GM19193 (cell line): Measurements from ENCODE around the gene ACAA2.

Experiments used
- POLR2A ChIP-seq: IDR thresholded peaks from 4 replicates; pipeline ENCODE4 v1.6.1; 2011; ENCODE audit not compliant: insufficient read depth, insufficient read length; ENCODE audit errors: extremely low read depth

Gene ACAA2

GRCh38 chr18:49762191-49763077, 50.9 kb downstream of the ACAA2 start:
- no peak for TF ChIP-seq POLR2A

DNA sequence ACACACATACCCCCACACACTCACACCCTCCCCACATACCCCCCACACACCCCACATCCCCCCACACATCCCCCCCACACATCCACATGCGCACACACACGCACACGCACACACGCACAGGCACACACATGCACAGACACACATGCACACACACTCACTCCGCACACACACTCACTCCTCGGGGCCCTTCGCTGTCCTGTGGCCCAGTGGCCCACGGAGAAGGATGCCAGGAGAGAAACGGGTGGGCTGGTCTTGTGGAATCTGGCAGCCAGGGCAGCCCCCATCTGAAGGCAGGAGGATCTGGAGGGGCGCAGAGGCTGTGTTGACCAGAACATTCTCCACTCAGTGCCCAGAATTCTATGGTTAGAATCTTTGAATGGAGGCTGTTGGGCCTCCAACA, 51.6 kb downstream of the ACAA2 start:
- no peak for TF ChIP-seq POLR2A

DNA sequence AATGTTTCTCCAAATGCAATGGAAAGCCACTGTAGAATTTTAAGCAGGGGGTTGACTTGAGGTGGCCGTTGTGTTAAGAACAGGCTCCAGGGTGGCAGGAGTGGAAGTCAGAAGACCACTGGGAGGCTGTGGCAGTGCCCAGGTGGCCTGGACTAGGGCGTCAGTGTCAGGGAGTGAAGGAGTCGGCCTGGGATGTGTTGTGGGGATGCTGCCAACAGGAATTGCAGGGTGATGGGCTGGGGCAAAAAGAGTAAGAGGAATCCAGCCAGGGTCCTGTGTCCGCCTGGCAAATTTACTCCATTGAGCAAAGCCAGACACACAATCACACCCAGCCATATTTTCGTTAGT, 55.1 kb downstream of the ACAA2 start:
- no peak for TF ChIP-seq POLR2A

DNA sequence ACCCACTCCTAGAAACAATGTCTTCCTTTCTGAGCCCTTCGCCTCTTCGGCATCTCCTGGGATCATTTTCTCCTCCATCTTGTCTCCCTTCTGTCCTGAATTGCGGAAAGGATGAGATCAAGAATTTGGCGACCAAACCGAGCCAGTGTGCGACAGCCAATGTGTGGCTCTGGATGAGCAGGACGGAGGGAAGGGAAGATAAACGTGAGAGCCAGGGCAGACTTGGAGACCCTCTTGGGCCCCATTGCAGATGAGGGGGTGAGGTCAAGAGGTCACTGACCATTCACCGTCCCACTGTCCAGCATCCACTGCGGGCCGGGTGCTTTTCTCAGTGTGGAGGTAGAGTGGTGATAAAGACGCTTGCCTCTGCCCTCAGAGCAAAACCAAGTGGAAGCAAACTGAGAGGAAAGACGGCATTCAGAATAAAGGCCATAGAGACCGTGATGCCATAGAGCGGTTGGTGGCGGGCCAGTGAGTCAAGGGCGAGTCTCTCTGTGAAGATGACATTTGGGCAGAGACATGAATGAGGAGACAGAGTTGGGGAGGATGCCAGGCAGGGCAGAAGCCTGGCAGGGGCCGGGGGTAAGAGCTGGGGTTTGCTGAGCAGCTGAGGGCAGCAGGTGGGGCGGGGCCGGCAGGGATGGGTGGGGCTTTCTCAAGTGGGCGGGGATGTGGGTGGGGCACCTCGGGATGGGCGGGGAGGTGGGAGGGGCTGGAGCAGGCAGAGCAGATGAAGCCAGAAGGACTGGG, 55.6 kb downstream of the ACAA2 start:
- TF ChIP-seq POLR2A: no peak

GRCh38 chr18:49756671-49757362, 56.5 kb downstream of the ACAA2 start:
- TF ChIP-seq POLR2A: no peak

- no peak for TF ChIP-seq POLR2A
Observed at GRCh38 chr18:49756135-49756534, 57.2 kb downstream of the ACAA2 start.

DNA sequence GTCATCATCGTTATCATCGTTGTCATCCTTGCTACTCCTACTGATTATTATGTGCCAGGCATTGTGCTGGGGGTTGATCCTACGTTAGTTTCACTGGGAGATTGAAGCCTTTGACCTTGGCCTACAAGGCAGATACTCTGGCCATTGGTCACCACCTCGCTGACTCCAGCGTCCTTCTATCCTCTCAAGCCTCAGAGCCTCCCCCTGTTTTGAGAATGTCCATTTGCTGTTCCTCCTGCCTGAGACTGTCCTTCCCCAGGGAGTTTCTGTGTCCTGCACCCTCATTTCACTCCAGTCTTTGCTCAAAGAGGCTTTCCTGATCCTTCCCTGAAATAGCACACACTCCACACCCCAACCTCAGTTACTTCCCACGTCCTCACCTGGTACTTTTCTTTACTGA, 57.8 kb downstream of the ACAA2 start:
- TF ChIP-seq POLR2A: no peak

GRCh38 chr18:49754866-49755265, 58.5 kb downstream of the ACAA2 start:
- no peak for TF ChIP-seq POLR2A

DNA sequence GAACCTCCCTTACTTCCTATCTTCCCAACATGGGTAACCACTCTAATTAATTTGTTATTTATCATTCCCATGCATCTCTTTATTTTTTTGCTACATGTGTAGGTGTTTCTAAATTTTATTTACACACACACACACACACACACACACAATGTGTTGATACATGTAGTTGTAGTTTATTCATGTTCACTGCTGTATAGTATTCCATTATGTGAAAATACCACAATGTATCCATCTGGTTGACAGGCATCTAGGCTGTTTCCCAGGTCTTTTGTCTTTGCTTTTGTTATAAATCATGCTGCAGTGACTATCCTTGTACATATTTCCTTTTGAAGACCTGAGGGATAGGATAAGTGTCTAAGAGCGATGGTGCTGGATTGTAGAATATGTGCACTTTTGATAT, 59.7 kb downstream of the ACAA2 start:
- no peak for TF ChIP-seq POLR2A

- TF ChIP-seq POLR2A: no peak
Observed at GRCh38 chr18:49752095-49752457, 61.3 kb downstream of the ACAA2 start.

DNA sequence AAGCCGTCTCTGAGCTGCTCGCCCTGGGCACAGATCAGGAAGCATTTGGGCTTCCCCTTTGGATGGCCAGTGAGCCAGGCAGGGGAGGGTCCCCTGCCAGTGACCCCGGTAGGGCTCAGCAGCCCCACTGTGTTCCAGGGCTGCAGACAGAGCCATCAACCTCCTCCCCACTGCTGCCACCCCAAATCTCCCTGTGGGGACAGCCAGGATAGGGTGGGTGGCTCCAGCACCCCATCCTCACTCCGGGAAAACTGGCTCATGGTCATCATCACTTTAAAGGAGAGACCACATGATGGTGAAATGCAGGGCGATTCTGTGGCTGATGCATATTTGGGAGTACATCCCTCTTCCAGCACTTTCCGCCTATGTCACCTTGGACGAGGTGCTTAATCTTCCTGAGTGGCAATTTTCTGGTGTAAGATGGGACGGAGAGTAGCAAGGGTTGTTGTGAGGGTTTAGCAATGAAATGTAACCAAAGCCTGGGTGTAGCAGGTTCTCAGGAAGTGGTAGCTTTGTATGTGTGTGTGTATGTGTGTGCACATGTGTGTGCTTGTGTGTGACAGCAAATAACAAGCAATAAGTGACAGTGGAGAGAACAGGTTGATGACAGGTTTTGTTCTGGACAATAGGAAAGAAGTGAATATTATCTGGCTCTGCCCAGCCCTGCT, 61.8 kb downstream of the ACAA2 start:
- TF ChIP-seq POLR2A: no peak

- no peak for TF ChIP-seq POLR2A
Observed at GRCh38 chr18:49749563-49749962, 63.8 kb downstream of the ACAA2 start.

GRCh38 chr18:49747876-49748275, 65.5 kb downstream of the ACAA2 start:
- no peak for TF ChIP-seq POLR2A

DNA sequence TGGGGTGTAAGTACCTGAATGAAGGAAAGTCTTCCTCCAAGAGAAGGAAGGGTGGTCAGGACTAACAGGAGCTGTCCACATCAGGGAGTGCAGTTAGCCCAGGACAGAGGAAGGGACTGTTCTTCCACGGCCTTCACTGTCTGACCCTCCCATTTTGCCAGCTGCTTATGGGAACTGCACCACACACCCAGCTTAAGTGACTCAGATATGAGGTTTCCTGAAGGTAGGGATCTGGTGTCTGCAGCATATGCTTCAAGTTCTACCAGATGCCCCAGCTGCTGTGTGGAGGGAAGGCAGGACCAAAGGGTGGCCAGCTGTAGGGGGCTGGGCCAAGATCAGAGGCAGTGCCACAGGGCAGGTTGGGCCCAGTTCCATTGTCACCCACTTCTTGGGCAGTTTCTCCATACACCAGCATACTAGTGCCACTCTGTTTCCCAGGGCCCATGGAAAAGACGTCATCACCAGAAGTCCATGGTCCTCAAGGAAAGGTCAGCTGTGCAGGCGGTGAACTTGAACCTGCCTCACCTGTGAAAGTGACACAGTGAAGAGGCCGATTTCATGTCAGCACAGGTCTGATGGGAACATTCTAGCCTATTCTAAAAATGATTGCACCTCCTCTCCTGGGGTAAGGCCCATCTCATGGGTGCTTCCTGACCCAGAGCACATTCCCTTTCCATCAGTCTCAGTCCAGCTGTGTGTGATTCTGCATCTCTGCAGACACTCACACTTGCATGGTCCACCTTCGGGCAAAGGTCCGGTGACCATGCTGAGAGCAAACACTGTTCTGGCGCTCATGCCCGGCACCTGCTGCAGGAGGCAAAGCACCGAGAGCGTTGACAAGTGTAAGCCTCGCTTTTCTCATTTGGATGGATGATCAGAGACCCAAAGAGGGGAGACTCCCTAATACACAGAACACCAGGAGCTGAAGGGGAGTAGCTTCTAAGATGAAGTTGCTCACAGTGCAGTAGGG, 68.0 kb downstream of the ACAA2 start:
- no peak for TF ChIP-seq POLR2A

GRCh38 chr18:49744376-49745008, 68.8 kb downstream of the ACAA2 start:
- no peak for TF ChIP-seq POLR2A
